Measurements from ENCODE around the gene P2RX3. TPM values are rescaled to one million over a fixed set of nuclear protein-coding genes. Genes with fewer than 3 reads are reported as not detected.

The P2RX3 gene
- total RNA-seq, 4 donors from 2014 or later = not detected

GRCh38 chr11:57414612-57415212, 76.6 kb downstream of the P2RX3 start:
- intact Hi-C loops (cut with DNase I; ENCODE audit: low total_unique reads) = no loop called here
- H3K4me1 ChIP-seq = peaks cover 0 to 5% of the 10 kb centered on the region in 2 donors
- in situ Hi-C loops (cut with MboI; ENCODE audit: low sequenced_read_pairs in 4 of 4) = no loop called here
- no peak overlapping the region for H3K4me3 ChIP-seq
- DNase-seq (no peak), ATAC-seq (no peak)
- H3K9me3 ChIP-seq = no peaks in the 10 kb centered on the region
- TF ChIP-seq CTCF (IDR thresholded peaks at IDR 0.05 in 4 of 5, conservative IDR thresholded peaks at IDR 0.05 in 1 of 5) (no peak), POLR2A (IDR thresholded peaks at IDR 0.05) (no peak)
- no peak overlapping the region for H3K27ac ChIP-seq
- H3K36me3 ChIP-seq = peaks cover 0 to 20% of the 10 kb centered on the region in 2 donors
- H3K27me3 ChIP-seq = no peaks in the 10 kb centered on the region

GRCh38 chr11:57416436-57416835, 78.3 kb downstream of the P2RX3 start:
- no peak for TF ChIP-seq CTCF (IDR thresholded peaks at IDR 0.05 in 4 of 5, conservative IDR thresholded peaks at IDR 0.05 in 1 of 5)
- TF ChIP-seq POLR2A (IDR thresholded peaks at IDR 0.05) = no peak
- DNase-seq (no peak), ATAC-seq (no peak)
- H3K4me1 ChIP-seq = peaks cover 0 to 5% of the 10 kb centered on the region in 2 donors
- H3K27ac ChIP-seq = no peak overlapping the region
- peaks cover 0 to 24% of the 10 kb centered on the region in 2 donors for H3K36me3 ChIP-seq
- intact Hi-C loops (cut with DNase I; ENCODE audit: low total_unique reads) = no loop called here
- in situ Hi-C loops (cut with MboI; ENCODE audit: low sequenced_read_pairs in 4 of 4) = no loop called here
- no peaks in the 10 kb centered on the region for H3K9me3 ChIP-seq
- H3K27me3 ChIP-seq = no peaks in the 10 kb centered on the region
- H3K4me3 ChIP-seq = no peak overlapping the region

GRCh38 chr11:57417056-57417455, 78.9 kb downstream of the P2RX3 start:
- in situ Hi-C loops (cut with MboI; ENCODE audit: low sequenced_read_pairs in 4 of 4) = no loop called here
- Histone ChIP-seq H3K9me3 (no peaks in the 10 kb centered on the region), H3K36me3 (peaks cover 0 to 24% of the 10 kb centered on the region in 2 donors), H3K4me1 (peaks cover 0 to 5% of the 10 kb centered on the region in 2 donors), H3K4me3 (no peak overlapping the region), H3K27ac (no peak overlapping the region), H3K27me3 (no peaks in the 10 kb centered on the region)
- ATAC-seq = peak in 1 of 2 donors; percentile 21
- DNase-seq = peak in 1 of 2 donors; percentile 23
- TF ChIP-seq POLR2A (IDR thresholded peaks at IDR 0.05) (no peak), CTCF (IDR thresholded peaks at IDR 0.05 in 4 of 5, conservative IDR thresholded peaks at IDR 0.05 in 1 of 5) (no peak)
- intact Hi-C loops (cut with DNase I; ENCODE audit: low total_unique reads) = no loop called here

- H3K4me1 ChIP-seq = peaks cover 0 to 2% of the 10 kb centered on the region in 2 donors
- in situ Hi-C loops (cut with MboI; ENCODE audit: low sequenced_read_pairs in 4 of 4) (no loop called here), intact Hi-C loops (cut with DNase I; ENCODE audit: low total_unique reads) (no loop called here)
- H3K36me3 ChIP-seq = peaks cover 0 to 24% of the 10 kb centered on the region in 2 donors
- no peak for ATAC-seq
- H3K9me3 ChIP-seq = no peaks in the 10 kb centered on the region
- no peak for TF ChIP-seq POLR2A (IDR thresholded peaks at IDR 0.05)
- no peak for TF ChIP-seq CTCF (IDR thresholded peaks at IDR 0.05 in 4 of 5, conservative IDR thresholded peaks at IDR 0.05 in 1 of 5)
- no peaks in the 10 kb centered on the region for H3K27me3 ChIP-seq
- no peak for DNase-seq
- no peak overlapping the region for H3K27ac ChIP-seq
- no peak overlapping the region for H3K4me3 ChIP-seq
These were observed 80.0 kb downstream of the P2RX3 start for GRCh38 chr11:57418131-57418530.

- Histone ChIP-seq H3K36me3 (peaks cover 0 to 17% of the 10 kb centered on the region in 2 donors), H3K9me3 (no peaks in the 10 kb centered on the region), H3K4me1 (peaks cover 5 to 6% of the 10 kb centered on the region in 2 donors), H3K27ac (no peak overlapping the region), H3K4me3 (no peak overlapping the region), H3K27me3 (no peaks in the 10 kb centered on the region)
- in situ Hi-C loops (cut with MboI; ENCODE audit: low sequenced_read_pairs in 4 of 4) = no loop called here
- TF ChIP-seq CTCF (IDR thresholded peaks at IDR 0.05 in 4 of 5, conservative IDR thresholded peaks at IDR 0.05 in 1 of 5) (no peak), POLR2A (IDR thresholded peaks at IDR 0.05) (no peak)
- DNase-seq (no peak), ATAC-seq (no peak)
- intact Hi-C loops (cut with DNase I; ENCODE audit: low total_unique reads) = no loop called here
These were observed 81.0 kb downstream of the P2RX3 start for GRCh38 chr11:57419146-57419545.

All from gastrocnemius medialis (tissue), 4 donors.